OCI-LY3 (cell line): ENCODE results near the gene RHOF.
A peak's percentile ranks its signal among the peaks of the same experiment; 100 is the strongest.

Experiments
- EZH2phosphoT487 ChIP-seq: fragments of 200-600 bp; shearing (Covaris generic); IDR thresholded peaks from 2 replicates; pipeline ENCODE4 v1.6.1; 2018; ENCODE audit warnings: antibody characterized with exemption, mixed run types, low read depth
- TF ChIP-seq, protein P1 (sequence below): fragments of 200-600, 300-600 bp; sonication (generic); IDR thresholded peaks from 2 replicates; pipeline ENCODE4 v1.5.1; 2014; ENCODE audit warnings: antibody characterized with exemption, low read length, low read depth

DNA sequence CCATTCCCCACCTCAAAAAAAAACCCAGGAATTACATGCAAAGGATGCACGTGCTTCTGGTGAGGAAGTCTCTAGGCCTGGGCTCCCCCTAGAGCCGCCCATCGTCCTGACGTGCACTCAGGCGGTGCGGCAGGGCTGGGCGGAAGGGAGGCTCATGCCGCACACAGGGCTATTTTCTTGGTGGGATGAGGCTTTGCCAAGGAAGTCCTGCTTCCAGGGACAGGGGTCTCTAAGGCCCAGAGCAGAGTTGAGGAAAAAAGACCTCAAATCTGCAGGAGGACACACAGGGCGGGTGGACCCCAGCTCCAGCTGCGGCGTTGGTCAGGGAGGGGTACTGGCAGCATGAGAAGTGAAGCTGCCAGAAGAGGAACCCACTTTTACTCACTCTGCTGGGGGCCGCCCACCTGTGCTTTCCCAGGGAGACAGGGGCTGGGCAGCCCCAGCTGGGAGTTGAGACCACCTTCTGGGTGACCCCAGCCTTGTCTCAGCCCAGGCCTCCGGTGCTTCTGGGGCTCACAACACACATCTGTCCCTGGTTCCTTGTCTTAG is 4.2 kb downstream of the RHOF start:
- TF ChIP-seq, protein P1, sequence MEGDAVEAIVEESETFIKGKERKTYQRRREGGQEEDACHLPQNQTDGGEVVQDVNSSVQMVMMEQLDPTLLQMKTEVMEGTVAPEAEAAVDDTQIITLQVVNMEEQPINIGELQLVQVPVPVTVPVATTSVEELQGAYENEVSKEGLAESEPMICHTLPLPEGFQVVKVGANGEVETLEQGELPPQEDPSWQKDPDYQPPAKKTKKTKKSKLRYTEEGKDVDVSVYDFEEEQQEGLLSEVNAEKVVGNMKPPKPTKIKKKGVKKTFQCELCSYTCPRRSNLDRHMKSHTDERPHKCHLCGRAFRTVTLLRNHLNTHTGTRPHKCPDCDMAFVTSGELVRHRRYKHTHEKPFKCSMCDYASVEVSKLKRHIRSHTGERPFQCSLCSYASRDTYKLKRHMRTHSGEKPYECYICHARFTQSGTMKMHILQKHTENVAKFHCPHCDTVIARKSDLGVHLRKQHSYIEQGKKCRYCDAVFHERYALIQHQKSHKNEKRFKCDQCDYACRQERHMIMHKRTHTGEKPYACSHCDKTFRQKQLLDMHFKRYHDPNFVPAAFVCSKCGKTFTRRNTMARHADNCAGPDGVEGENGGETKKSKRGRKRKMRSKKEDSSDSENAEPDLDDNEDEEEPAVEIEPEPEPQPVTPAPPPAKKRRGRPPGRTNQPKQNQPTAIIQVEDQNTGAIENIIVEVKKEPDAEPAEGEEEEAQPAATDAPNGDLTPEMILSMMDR = peak; percentile 17; the same call in 1 of the 2 replicates
- TF ChIP-seq EZH2phosphoT487 = no peak
